Activated CD4-positive, alpha-beta T cell treated with anti-CD3 and anti-CD28 coated beads for 36 hours (primary cell): ENCODE results near the gene GPR152. TPM values are rescaled to one million over a fixed set of nuclear protein-coding genes. Genes with fewer than 3 reads are reported as not detected.
"Not testable (repeated sequence)": the region's sequence is repeated elsewhere in the genome, so short reads cannot be mapped to it uniquely, and the experiment has no call there.

Experiments
- ATAC-seq: fragments of 200-7000 bp; cut with Tn5 transposase; one replicate; pipeline ENCODE4 v1.10.0; 2021; ENCODE audit warnings: mild to moderate bottlenecking, moderate library complexity
- CTCF ChIA-PET: fragments of 350-600 bp; sonication (Branson Sonifier 250); formaldehyde crosslinking; loops from one replicate; lab custom pipeline; 2021; ENCODE audit warnings: antibody characterized with exemption; lab: Charles Lee
- POLR2A ChIA-PET: fragments of 350-600 bp; sonication (Branson Sonifier 250); formaldehyde crosslinking; loops from one replicate; lab custom pipeline; 2021; ENCODE audit warnings: antibody characterized with exemption, inconsistent platforms; lab: Charles Lee
- DNase-seq: peaks from one replicate; pipeline ENCODE4 v3.0.0-alpha.2; 2020
- H3K27ac Mint-ChIP-seq: one replicate; pipeline ENCODE4 v1.8.0; 2021; ENCODE audit warnings: mixed read lengths
- H3K27me3 Mint-ChIP-seq: one replicate; pipeline ENCODE4 v1.8.0; 2021; ENCODE audit warnings: mixed read lengths
- H3K36me3 Mint-ChIP-seq: one replicate; pipeline ENCODE4 v1.8.0; 2021; ENCODE audit warnings: low read depth, mixed read lengths
- H3K4me1 Mint-ChIP-seq: one replicate; pipeline ENCODE4 v1.8.0; 2021; ENCODE audit warnings: mixed read lengths
- H3K4me3 Mint-ChIP-seq: one replicate; pipeline ENCODE4 v1.8.0; 2021; ENCODE audit warnings: mild to moderate bottlenecking, moderate library complexity, mixed read lengths
- H3K9me3 Mint-ChIP-seq: one replicate; pipeline ENCODE4 v1.8.0; 2021; ENCODE audit warnings: low read depth, mixed read lengths
- intact Hi-C, 2 experiments: fragments of 100-400 bp; cut with DNase I in 1 of 2; cut with micrococcal nuclease in 1 of 2; formaldehyde crosslinking; loops; one replicate each; pipeline versions ENCODE4 v1.14.2 to v1.15.1; 2022 to 2024; cut with DNase I, micrococcal nuclease
- total RNA-seq, 2 experiments: library from RNA; stranded (reverse); gene quantifications; one replicate each; pipeline ENCODE4 v1.2.3, GENCODE V29; 2021

The GPR152 gene
- total RNA-seq, 2 experiments from 2014 or later = not detected

GRCh38 chr11:67472882-67473281, 20.4 kb upstream of the GPR152 start:
- CTCF ChIA-PET = no interaction called here

DNA sequence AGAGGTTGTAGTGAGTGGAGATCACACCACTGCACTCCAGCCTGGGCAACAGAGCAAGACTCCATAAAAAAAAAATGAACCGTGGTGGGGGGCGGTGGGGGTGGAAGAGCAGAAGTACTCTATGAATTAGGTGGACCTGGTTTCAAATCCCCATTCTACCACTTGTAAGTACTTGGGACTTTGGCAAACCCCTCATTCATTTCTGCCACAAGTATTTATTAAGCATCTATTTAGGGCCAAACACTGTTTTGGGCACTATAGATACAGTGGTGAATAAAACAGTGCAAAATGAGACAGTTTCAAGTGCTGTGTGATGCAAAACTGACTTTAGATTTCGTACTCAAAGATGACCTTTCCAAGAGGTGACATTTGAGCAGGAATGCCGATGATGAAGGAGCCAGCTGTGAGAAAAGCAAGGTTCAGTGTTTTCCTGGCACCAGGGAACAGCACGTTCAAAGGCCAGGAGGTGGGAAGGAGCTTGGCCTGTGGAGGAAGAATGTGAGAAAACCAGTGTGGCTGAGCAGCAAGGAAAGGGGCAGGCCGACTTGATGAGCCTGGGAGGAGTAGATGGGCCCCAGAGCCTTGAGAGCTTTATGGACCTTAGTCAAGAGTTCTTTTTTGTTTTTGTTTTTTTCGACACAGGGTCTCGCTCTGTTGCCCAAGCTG, 17.9 kb upstream of the GPR152 start:
- Mint-ChIP-seq H3K36me3 (peaks cover 5% of the 10 kb centered on the region), H3K27me3 (no peaks in the 10 kb centered on the region), H3K4me1 (peaks cover 19% of the 10 kb centered on the region), H3K9me3 (no peaks in the 10 kb centered on the region), H3K4me3 (peak overlapping the region; percentile 82), H3K27ac (peak overlapping the region; percentile 86)
- DNase-seq (no peak), ATAC-seq (no peak)
- ChIA-PET POLR2A (interaction anchor here (0.6 kb wide), 1 partner anchor 11 kb away, joined by 4 read pairs; no protein-coding TSS in a partner anchor), CTCF (interaction anchor here (0.6 to 0.7 kb wide), 3 partner anchors 13 to 182 kb away, joined by 3 to 4 read pairs (median 3); partner anchors contain the start of gene AIP)
- intact Hi-C loops = no loop called here

More at GRCh38 chr11:67472882-67473281, 20.4 kb upstream of the GPR152 start:
- Mint-ChIP-seq H3K4me1 (peaks cover 6% of the 10 kb centered on the region), H3K4me3 (no peak overlapping the region), H3K27me3 (no peaks in the 10 kb centered on the region), H3K27ac (no peak overlapping the region), H3K9me3 (no peaks in the 10 kb centered on the region), H3K36me3 (no peaks in the 10 kb centered on the region)
- DNase-seq = no peak
- intact Hi-C loops = no loop called here
- ATAC-seq = no peak
- POLR2A ChIA-PET = no interaction called here

DNA sequence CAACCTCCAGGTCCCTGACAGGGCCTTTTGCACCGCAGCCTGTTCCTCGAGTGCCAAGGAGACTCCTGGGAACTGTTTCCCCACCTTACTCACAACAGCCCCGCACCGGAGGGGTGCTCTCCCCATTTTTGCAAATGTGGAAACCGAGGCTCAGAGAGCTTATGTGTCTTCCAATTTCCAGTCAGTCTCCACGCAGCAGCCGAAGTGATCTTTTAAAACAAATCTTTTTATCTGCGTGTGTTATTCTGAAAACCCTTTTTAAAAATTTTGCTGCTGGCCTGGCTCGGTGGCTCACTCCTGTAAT, 16.9 kb upstream of the GPR152 start:
- peaks cover 9% of the 10 kb centered on the region for H3K36me3 Mint-ChIP-seq
- H3K4me1 Mint-ChIP-seq = peaks cover 22% of the 10 kb centered on the region
- ChIA-PET POLR2A (interaction anchor here (0.6 kb wide), 1 partner anchor 12 kb away, joined by 4 read pairs; no protein-coding TSS in a partner anchor), CTCF (interaction anchor here (0.6 to 2.0 kb wide), 5 partner anchors 30 to 120 kb away, joined by 3 to 9 read pairs (median 3); partner anchors contain the start of gene PPP1CA)
- peak overlapping the region; percentile 82 for H3K4me3 Mint-ChIP-seq
- ATAC-seq (no peak), DNase-seq (no peak)
- intact Hi-C loops = loop anchor here (1.0 to 5.0 kb wide), 15 partner anchors 13 to 336 kb away; partner anchors contain the start of genes PPP1CA (in 2 of the 2), RPS6KB2 (in 2 of the 2), NDUFV1 (in 1 of the 2) and POLD4 (in 1 of the 2)
- H3K27ac Mint-ChIP-seq = peak overlapping the region; percentile 86
- no peaks in the 10 kb centered on the region for H3K27me3 Mint-ChIP-seq
- H3K9me3 Mint-ChIP-seq = no peaks in the 10 kb centered on the region

- peaks cover 9% of the 10 kb centered on the region for H3K36me3 Mint-ChIP-seq
- peak within 1 kb of the TSS; percentile 86 for H3K27ac Mint-ChIP-seq
- DNase-seq = peak; percentile 97
- peak within 1 kb of the TSS; percentile 82 for H3K4me3 Mint-ChIP-seq
- no peaks in the 10 kb centered on the region for H3K9me3 Mint-ChIP-seq
- peak; percentile 78 for ATAC-seq
- CTCF ChIA-PET = interaction anchor here (0.6 to 2.0 kb wide), 11 partner anchors 14 to 229 kb away, joined by 3 to 9 read pairs (median 3); partner anchors contain the start of genes AIP and PPP1CA
- peaks cover 24% of the 10 kb centered on the region for H3K4me1 Mint-ChIP-seq
- POLR2A ChIA-PET = interaction anchor here (1.0 kb wide), 1 partner anchor 16 kb away, joined by 3 read pairs; no protein-coding TSS in a partner anchor
- intact Hi-C loops = loop anchor here (1.0 to 5.0 kb wide), 15 partner anchors 13 to 336 kb away; partner anchors contain the start of genes PPP1CA (in 2 of the 2), RPS6KB2 (in 2 of the 2), NDUFV1 (in 1 of the 2) and POLD4 (in 1 of the 2)
- H3K27me3 Mint-ChIP-seq = no peaks in the 10 kb centered on the region
These were observed 16.4 kb upstream of the GPR152 start, which contains the start of gene TMEM134 for GRCh38 chr11:67468759-67469507. Gene TMEM134, minus strand, starts transcription at chr11:67469251. Its CDS starts 59 bp downstream, at chr11:67469192.

GRCh38 chr11:67468456-67468758, 15.9 kb upstream of the GPR152 start:
- intact Hi-C loops = loop anchor here in 1 of 2 experiments (2.0 to 5.0 kb wide), 2 partner anchors 22 to 41 kb away; partner anchors contain the start of gene RPS6KB2
- DNase-seq (peak; percentile 62), ATAC-seq (peak; percentile 4)
- Mint-ChIP-seq H3K27ac (peak overlapping the region; percentile 78), H3K4me1 (peaks cover 24% of the 10 kb centered on the region), H3K27me3 (no peaks in the 10 kb centered on the region), H3K4me3 (peak overlapping the region; percentile 82), H3K9me3 (no peaks in the 10 kb centered on the region), H3K36me3 (peaks cover 9% of the 10 kb centered on the region)
- POLR2A ChIA-PET = interaction anchor here (0.8 to 1.0 kb wide), 2 partner anchors 16 to 151 kb away, joined by 3 to 4 read pairs; no protein-coding TSS in a partner anchor
- CTCF ChIA-PET = interaction anchor here (0.7 to 2.0 kb wide), 9 partner anchors 15 to 229 kb away, joined by 3 to 9 read pairs (median 4); partner anchors contain the start of gene AIP

DNA sequence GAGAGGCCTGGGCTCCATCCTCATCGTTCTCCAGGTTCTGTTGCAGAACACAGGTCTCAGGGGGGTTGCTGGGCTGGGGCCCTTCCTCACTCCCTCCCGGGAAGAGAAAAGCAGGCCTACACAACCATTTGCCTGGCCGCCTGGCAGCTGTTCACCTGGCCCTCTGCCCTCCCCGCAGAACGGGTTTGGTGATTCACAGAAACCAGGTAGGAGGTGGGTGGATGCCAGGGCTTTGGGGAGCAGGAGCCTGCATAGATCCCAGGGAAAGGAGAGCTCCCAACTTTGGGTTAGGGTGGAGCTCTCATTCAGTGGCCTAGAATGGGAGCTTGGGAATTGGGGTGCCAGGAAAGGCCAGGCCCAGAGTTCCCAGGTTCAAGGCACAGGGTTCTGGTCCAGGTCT, 15.5 kb upstream of the GPR152 start:
- intact Hi-C loops = loop anchor here in 1 of 2 experiments (2.0 to 5.0 kb wide), 2 partner anchors 21 to 41 kb away; partner anchors contain the start of gene RPS6KB2
- Mint-ChIP-seq H3K9me3 (no peaks in the 10 kb centered on the region), H3K36me3 (peaks cover 9% of the 10 kb centered on the region), H3K4me3 (peak overlapping the region; percentile 82), H3K4me1 (peaks cover 24% of the 10 kb centered on the region), H3K27me3 (no peaks in the 10 kb centered on the region), H3K27ac (peak overlapping the region; percentile 78)
- no peak for ATAC-seq
- DNase-seq = peak; percentile 72
- POLR2A ChIA-PET = interaction anchor here (0.7 to 1.0 kb wide), 3 partner anchors 17 to 150 kb away, joined by 3 to 4 read pairs (median 3); partner anchors contain the start of gene TBC1D10C
- CTCF ChIA-PET = interaction anchor here (0.6 to 2.0 kb wide), 10 partner anchors 15 to 228 kb away, joined by 3 to 9 read pairs (median 4); partner anchors contain the start of gene AIP

DNA sequence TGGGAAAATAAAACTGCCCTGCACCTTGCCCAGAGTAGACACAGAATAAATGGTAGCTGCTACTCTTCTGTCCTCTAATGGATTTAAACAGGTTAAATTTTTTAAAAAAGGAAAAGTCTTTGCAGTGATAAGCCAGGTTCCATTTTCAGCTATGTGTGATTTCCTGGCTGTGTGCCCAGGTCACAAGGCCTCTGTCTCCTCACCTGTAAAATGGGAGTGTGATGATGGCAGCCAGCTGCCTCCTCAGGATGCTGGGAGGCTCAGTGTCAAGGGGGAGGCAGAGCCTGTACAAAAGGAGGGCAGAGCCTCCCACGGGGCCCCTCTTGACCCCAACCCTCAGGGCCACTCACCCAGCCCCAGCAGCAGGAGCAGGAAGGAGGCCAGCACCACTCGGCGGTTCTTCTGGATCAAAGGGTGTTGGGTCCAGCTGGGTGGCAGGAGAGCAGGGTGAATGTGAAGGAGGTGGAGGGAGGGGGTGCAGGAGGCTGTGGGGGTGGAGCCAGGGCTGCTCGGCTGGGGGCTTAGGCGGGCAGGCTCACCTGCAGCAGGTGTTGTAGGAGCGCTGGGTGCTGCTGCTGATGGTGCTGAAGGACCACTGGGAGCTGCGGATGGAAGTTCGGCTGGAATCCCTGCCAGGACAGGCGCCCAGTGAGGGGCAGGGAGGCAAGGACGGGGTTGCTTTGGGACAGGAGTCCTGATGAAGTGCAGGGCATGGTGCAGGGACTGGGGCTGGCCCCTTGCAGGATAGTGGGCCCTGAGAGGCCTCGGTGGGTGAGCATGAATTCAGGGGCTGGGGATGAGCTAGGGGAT, 14.6 kb upstream of the GPR152 start:
- Mint-ChIP-seq H3K27me3 (no peaks in the 10 kb centered on the region), H3K36me3 (peaks cover 9% of the 10 kb centered on the region), H3K4me3 (peak overlapping the region; percentile 82), H3K4me1 (peaks cover 24% of the 10 kb centered on the region), H3K9me3 (no peaks in the 10 kb centered on the region), H3K27ac (peak overlapping the region; percentile 78)
- intact Hi-C loops = loop anchor here in 1 of 2 experiments (5.0 kb wide), 1 partner anchor 40 kb away; the partner anchor contains the start of gene RPS6KB2
- ChIA-PET CTCF (interaction anchor here (0.6 to 1.3 kb wide), 4 partner anchors 20 to 122 kb away, joined by 3 to 6 read pairs (median 3); no protein-coding TSS in a partner anchor), POLR2A (interaction anchor here (0.7 to 0.8 kb wide), 2 partner anchors 63 to 149 kb away, joined by 3 to 4 read pairs; partner anchors contain the start of gene TBC1D10C)
- no peak for ATAC-seq
- DNase-seq = no peak

- Mint-ChIP-seq H3K36me3 (peaks cover 9% of the 10 kb centered on the region), H3K27me3 (no peaks in the 10 kb centered on the region), H3K4me3 (no peak overlapping the region), H3K4me1 (peaks cover 24% of the 10 kb centered on the region), H3K27ac (peak overlapping the region; percentile 51), H3K9me3 (no peaks in the 10 kb centered on the region)
- ChIA-PET POLR2A (no interaction called here), CTCF (no interaction called here)
- DNase-seq (no peak), ATAC-seq (no peak)
- intact Hi-C loops = loop anchor here in 1 of 2 experiments (5.0 kb wide), 1 partner anchor 39 kb away; the partner anchor contains the start of gene RPS6KB2
These were observed 13.8 kb upstream of the GPR152 start for GRCh38 chr11:67466367-67466766.

GRCh38 chr11:67465530-67465929, 13.0 kb upstream of the GPR152 start:
- not testable (repeated sequence) for H3K36me3 Mint-ChIP-seq, H3K27me3 Mint-ChIP-seq, H3K9me3 Mint-ChIP-seq, ATAC-seq
- Mint-ChIP-seq H3K4me1 (peaks cover 24% of the 10 kb centered on the region), H3K27ac (peak overlapping the region; percentile 94), H3K4me3 (peak overlapping the region; percentile 84)
- ChIA-PET CTCF (interaction anchor here (0.6 to 1.2 kb wide), 4 partner anchors 8 to 42 kb away, joined by 3 to 5 read pairs (median 4); partner anchors contain the start of gene CDK2AP2), POLR2A (interaction anchor here (1.2 kb wide), 1 partner anchor 64 kb away, joined by 4 read pairs; the partner anchor contains the start of gene PPP1CA)
- DNase-seq = peak; percentile 24
- intact Hi-C loops = loop anchor here in 1 of 2 experiments (2.0 to 5.0 kb wide), 2 partner anchors 27 to 38 kb away; partner anchors contain the start of gene RPS6KB2

DNA sequence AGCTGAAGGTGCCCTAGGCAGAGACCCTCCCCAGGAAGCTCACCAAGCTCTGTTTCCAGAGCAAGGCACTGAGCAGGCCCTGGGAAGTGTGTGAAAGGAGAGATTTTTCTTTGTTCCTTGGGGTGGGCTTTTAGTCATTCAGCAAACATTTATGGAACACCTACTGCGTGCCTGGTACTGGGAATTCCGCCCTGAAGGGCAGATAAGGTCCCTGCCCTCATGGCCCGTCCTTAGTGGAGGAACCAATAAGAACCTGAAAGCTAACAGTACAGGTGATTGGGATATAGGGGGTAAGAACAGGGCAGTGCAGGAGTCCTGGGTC, 12.6 kb upstream of the GPR152 start:
- intact Hi-C loops = loop anchor here in 1 of 2 experiments (2.0 to 5.0 kb wide), 2 partner anchors 26 to 38 kb away; partner anchors contain the start of gene RPS6KB2
- peaks cover 9% of the 10 kb centered on the region for H3K36me3 Mint-ChIP-seq
- H3K4me1 Mint-ChIP-seq = peaks cover 26% of the 10 kb centered on the region
- H3K9me3 Mint-ChIP-seq = no peaks in the 10 kb centered on the region
- ChIA-PET POLR2A (interaction anchor here (0.5 to 1.2 kb wide), 2 partner anchors 63 to 843 kb away, joined by 4 read pairs; partner anchors contain the start of gene PPP1CA), CTCF (interaction anchor here (0.6 to 1.2 kb wide), 5 partner anchors 8 to 42 kb away, joined by 3 to 5 read pairs (median 4); partner anchors contain the start of gene CDK2AP2)
- H3K27me3 Mint-ChIP-seq = no peaks in the 10 kb centered on the region
- peak overlapping the region; percentile 84 for H3K4me3 Mint-ChIP-seq
- ATAC-seq (no peak), DNase-seq (no peak)
- peak overlapping the region; percentile 94 for H3K27ac Mint-ChIP-seq
